Large intestine (tissue), 3 donors: ENCODE measurements around the gene ZSCAN16. TPM values are rescaled to one million over a fixed set of nuclear protein-coding genes. Genes with fewer than 3 reads are reported as not detected.

Experiments used
- DNase-seq, 2 donors: peaks; one replicate each; pipeline versions ENCODE4 v3.0.0 to v3.0.0-alpha.2; 2013
- H3K27ac ChIP-seq: one replicate; pipeline ENCODE4 v1.5.1; 2013; ENCODE audit warnings: low read length
- H3K27me3 ChIP-seq: 2 replicates; pipeline ENCODE4 v1.6.1; 2013; ENCODE audit warnings: low read length; ENCODE audit not compliant: control insufficient read depth, insufficient read depth
- H3K36me3 ChIP-seq: 2 replicates; pipeline ENCODE4 v1.6.1; 2013; ENCODE audit warnings: low read length; ENCODE audit not compliant: control insufficient read depth, insufficient read depth
- H3K4me1 ChIP-seq: one replicate; pipeline ENCODE4 v1.6.1; 2013; ENCODE audit warnings: low read length; ENCODE audit not compliant: control insufficient read depth, insufficient read depth
- H3K4me3 ChIP-seq: one replicate; pipeline ENCODE4 v1.5.1; 2013; ENCODE audit warnings: low read length
- H3K9me3 ChIP-seq: one replicate; pipeline ENCODE4 v1.6.1; 2013; ENCODE audit warnings: mild to moderate bottlenecking, low read depth, low read length, moderate library complexity; ENCODE audit not compliant: control insufficient read depth
- WGBS: methylation state at CpG from one replicate; pipeline ENCODE4 v1.1.5; 2013; ENCODE audit warnings: low lambda C conversion rate; ENCODE audit not compliant: insufficient coverage; 5-methylcytosine and 5-hydroxymethylcytosine counted together
- polyA plus RNA-seq: library from polyadenylated mRNA; unstranded; fragments of 120-200 nt; gene quantifications from one replicate; pipeline ENCODE4 v1.2.1, GENCODE V29; 2013

The ZSCAN16 gene
- polyA plus RNA-seq, 1 donor: 10.0 TPM

GRCh38 chr6:28167926-28168325 lies 43.5 kb downstream of the ZSCAN16 start:
- H3K4me1 ChIP-seq: no peaks in the 10 kb centered on the region
- no peak overlapping the region for H3K4me3 ChIP-seq
- H3K9me3 ChIP-seq: no peaks in the 10 kb centered on the region
- no peaks in the 10 kb centered on the region for H3K36me3 ChIP-seq
- no peak for DNase-seq
- no peak overlapping the region for H3K27ac ChIP-seq
- no CpG with 5 or more reads among the region's 1 CpG for WGBS
- H3K27me3 ChIP-seq: no peaks in the 10 kb centered on the region

DNA sequence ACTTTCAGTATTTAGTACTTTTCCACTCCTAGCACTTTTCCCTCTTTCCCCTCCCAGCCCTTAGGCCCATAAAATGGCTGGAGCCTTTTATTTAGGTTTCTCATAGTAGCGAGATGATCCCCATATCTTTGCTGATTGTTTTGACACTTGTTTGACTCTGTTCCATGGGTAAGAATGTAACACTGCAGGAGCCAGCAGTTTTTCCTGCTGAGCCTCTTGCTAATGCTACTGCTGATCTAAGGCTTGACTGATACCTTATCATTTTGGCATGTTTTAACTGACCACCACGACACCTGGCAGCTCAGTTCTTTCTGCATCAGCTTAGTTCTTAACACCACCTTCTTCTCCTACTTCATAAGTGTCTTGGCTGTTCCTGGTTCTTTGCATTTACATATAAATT lies 46.9 kb downstream of the ZSCAN16 start:
- no peaks in the 10 kb centered on the region for H3K4me1 ChIP-seq
- no peak for DNase-seq
- WGBS: 100% methylated on average over 1 of the region's 2 CpGs
- H3K27me3 ChIP-seq: no peaks in the 10 kb centered on the region
- no peak overlapping the region for H3K4me3 ChIP-seq
- H3K9me3 ChIP-seq: no peaks in the 10 kb centered on the region
- no peaks in the 10 kb centered on the region for H3K36me3 ChIP-seq
- H3K27ac ChIP-seq: no peak overlapping the region

DNA sequence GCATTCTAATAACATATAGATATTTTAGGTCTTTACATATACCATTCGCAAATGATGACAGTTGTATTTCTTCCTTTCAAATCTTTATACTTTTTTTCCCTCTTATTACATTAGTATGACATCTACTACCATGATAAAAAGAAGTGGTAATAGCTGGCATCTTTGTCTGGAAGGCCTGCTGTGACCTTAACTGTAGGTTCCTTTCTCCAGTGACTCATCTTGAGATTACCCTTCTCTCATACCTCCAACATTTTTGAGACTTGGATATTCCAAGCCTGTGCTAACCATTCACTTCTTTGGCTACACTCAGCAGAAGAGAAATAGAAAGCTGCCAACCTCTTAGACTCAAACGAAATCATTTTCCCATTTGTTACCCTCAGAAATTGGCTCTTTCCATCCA lies 47.6 kb downstream of the ZSCAN16 start:
- WGBS: 90% methylated on average over 1 of the region's 2 CpGs
- Histone ChIP-seq H3K27me3 (no peaks in the 10 kb centered on the region), H3K4me3 (no peak overlapping the region), H3K9me3 (no peaks in the 10 kb centered on the region), H3K36me3 (no peaks in the 10 kb centered on the region), H3K27ac (no peak overlapping the region), H3K4me1 (no peaks in the 10 kb centered on the region)
- DNase-seq: no peak

DNA sequence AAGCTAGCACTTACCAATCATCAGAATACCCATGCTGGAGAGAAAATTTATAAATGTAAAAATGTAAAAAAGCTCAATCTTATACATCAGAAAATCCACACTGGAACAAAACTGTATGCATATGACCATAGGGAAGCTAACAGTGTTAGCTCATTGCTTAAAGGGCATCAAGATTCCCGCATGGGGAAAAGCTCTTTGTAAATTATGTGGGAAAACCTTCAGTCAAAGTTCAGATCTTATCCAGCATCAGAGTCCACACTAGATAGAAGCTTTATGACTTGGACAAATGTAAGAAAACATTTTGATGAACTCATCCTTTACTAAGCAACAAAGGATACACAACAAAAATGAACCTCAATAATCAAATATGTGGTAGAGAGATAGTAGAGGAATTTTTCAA lies 52.0 kb downstream of the ZSCAN16 start:
- 80% methylated on average over 1 of the region's 1 CpG for WGBS
- Histone ChIP-seq H3K27me3 (peaks cover 7% of the 10 kb centered on the region), H3K9me3 (no peaks in the 10 kb centered on the region), H3K4me3 (no peak overlapping the region), H3K4me1 (no peaks in the 10 kb centered on the region), H3K36me3 (no peaks in the 10 kb centered on the region), H3K27ac (no peak overlapping the region)
- DNase-seq: no peak

Other genes starting within 250 kb of the ZSCAN16 start
- not detected for gene OR2B2, start 212.2 kb upstream of the ZSCAN16 start, polyA plus RNA-seq
- 0.07 TPM for gene OR2B6, start 167.4 kb upstream of the ZSCAN16 start, polyA plus RNA-seq
- gene ZNF165, start 44.0 kb upstream of the ZSCAN16 start, polyA plus RNA-seq: 2.7 TPM
- gene ZKSCAN8, start 17.3 kb downstream of the ZSCAN16 start, polyA plus RNA-seq: 21.9 TPM
- gene ZSCAN9, start 100.7 kb downstream of the ZSCAN16 start, polyA plus RNA-seq: 20.0 TPM
- gene ZKSCAN4, start 127.7 kb downstream of the ZSCAN16 start, polyA plus RNA-seq: 7.8 TPM
- 0.90 TPM for gene NKAPL, start 134.7 kb downstream of the ZSCAN16 start, polyA plus RNA-seq
- gene ZSCAN26, start 142.5 kb downstream of the ZSCAN16 start, polyA plus RNA-seq: 25.4 TPM
- 5.0 TPM for gene PGBD1, start 157.0 kb downstream of the ZSCAN16 start, polyA plus RNA-seq
- gene ZSCAN31, start 211.5 kb downstream of the ZSCAN16 start, polyA plus RNA-seq: 5.2 TPM
- 5.4 TPM for gene ZKSCAN3, start 225.3 kb downstream of the ZSCAN16 start, polyA plus RNA-seq